Measurements from ENCODE around the gene SPSB1.

- TF ChIP-seq POLR2A (IDR thresholded peaks at IDR 0.05), result no peak
- TF ChIP-seq, protein P1, sequence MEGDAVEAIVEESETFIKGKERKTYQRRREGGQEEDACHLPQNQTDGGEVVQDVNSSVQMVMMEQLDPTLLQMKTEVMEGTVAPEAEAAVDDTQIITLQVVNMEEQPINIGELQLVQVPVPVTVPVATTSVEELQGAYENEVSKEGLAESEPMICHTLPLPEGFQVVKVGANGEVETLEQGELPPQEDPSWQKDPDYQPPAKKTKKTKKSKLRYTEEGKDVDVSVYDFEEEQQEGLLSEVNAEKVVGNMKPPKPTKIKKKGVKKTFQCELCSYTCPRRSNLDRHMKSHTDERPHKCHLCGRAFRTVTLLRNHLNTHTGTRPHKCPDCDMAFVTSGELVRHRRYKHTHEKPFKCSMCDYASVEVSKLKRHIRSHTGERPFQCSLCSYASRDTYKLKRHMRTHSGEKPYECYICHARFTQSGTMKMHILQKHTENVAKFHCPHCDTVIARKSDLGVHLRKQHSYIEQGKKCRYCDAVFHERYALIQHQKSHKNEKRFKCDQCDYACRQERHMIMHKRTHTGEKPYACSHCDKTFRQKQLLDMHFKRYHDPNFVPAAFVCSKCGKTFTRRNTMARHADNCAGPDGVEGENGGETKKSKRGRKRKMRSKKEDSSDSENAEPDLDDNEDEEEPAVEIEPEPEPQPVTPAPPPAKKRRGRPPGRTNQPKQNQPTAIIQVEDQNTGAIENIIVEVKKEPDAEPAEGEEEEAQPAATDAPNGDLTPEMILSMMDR (IDR thresholded peaks at IDR 0.05), result no peak
These were observed 59.9 kb downstream of the SPSB1 start for GRCh38 chr1:9352377-9353134.

Data from right lobe of liver (tissue), 4 donors.